Measurements from ENCODE around the gene FCHO2. TPM values are rescaled to one million over a fixed set of nuclear protein-coding genes. Genes with fewer than 3 reads are reported as not detected.

The FCHO2 gene
- total and polyA plus RNA-seq, 2 donors from 2014 or later = 6.5 to 48.1 TPM

GRCh38 chr5:73131711-73132425 is 176.0 kb downstream of the FCHO2 start:
- Histone ChIP-seq H3K9me3 (ENCODE audit: control insufficient read depth in 2 of 3, insufficient read depth in 1 of 3, low read length in 3 of 3) (no peaks in the 10 kb centered on the region), H3K4me3 (ENCODE audit: low read length in 3 of 3) (no peak overlapping the region), H3K4me1 (ENCODE audit: control insufficient read depth in 2 of 3, insufficient read depth in 2 of 3, low read depth in 1 of 3, low read length in 3 of 3) (peaks cover 2 to 31% (median 14%) of the 10 kb centered on the region in 3 donors), H3K36me3 (ENCODE audit: control insufficient read depth in 2 of 3, insufficient read depth in 3 of 3, low read length in 3 of 3) (no peaks in the 10 kb centered on the region), H3K27ac (ENCODE audit: low read depth in 2 of 2, low read length in 2 of 2) (no peak overlapping the region), H3K9ac (ENCODE audit: low read length in 3 of 3) (no peak overlapping the region), H3K27me3 (ENCODE audit: control insufficient read depth, insufficient read depth, low read length) (no peaks in the 10 kb centered on the region)
- FAIRE-seq (no peak), DNase-seq (peak in 1 of 5 donors; percentile 40)
- no peak for TF ChIP-seq CTCF (IDR thresholded peaks at IDR 0.05; ENCODE audit: borderline replicate concordance, extremely low read depth, insufficient read depth)
- intact Hi-C loops (cut with DNase I) = no loop called here

- peak; percentile 11 for FAIRE-seq
Observed at GRCh38 chr5:73132759-73133158, 176.9 kb downstream of the FCHO2 start.

GRCh38 chr5:73135021-73135420 is 179.2 kb downstream of the FCHO2 start:
- intact Hi-C loops (cut with DNase I) = no loop called here
- Histone ChIP-seq H3K4me1 (ENCODE audit: control insufficient read depth in 2 of 3, insufficient read depth in 2 of 3, low read depth in 1 of 3, low read length in 3 of 3) (peaks cover 2 to 46% (median 21%) of the 10 kb centered on the region in 3 donors), H3K9me3 (ENCODE audit: control insufficient read depth in 2 of 3, insufficient read depth in 1 of 3, low read length in 3 of 3) (no peaks in the 10 kb centered on the region), H3K27ac (ENCODE audit: low read depth in 2 of 2, low read length in 2 of 2) (no peak overlapping the region), H3K9ac (ENCODE audit: low read length in 3 of 3) (no peak overlapping the region), H3K36me3 (ENCODE audit: control insufficient read depth in 2 of 3, insufficient read depth in 3 of 3, low read length in 3 of 3) (no peaks in the 10 kb centered on the region), H3K27me3 (ENCODE audit: control insufficient read depth, insufficient read depth, low read length) (no peaks in the 10 kb centered on the region), H3K4me3 (ENCODE audit: low read length in 3 of 3) (no peak overlapping the region)
- no peak for TF ChIP-seq CTCF (IDR thresholded peaks at IDR 0.05; ENCODE audit: borderline replicate concordance, extremely low read depth, insufficient read depth)
- FAIRE-seq = no peak
- no peak for DNase-seq

More at GRCh38 chr5:73132759-73133158, 176.9 kb downstream of the FCHO2 start:
- Histone ChIP-seq H3K9ac (ENCODE audit: low read length in 3 of 3) (no peak overlapping the region), H3K9me3 (ENCODE audit: control insufficient read depth in 2 of 3, insufficient read depth in 1 of 3, low read length in 3 of 3) (no peaks in the 10 kb centered on the region), H3K36me3 (ENCODE audit: control insufficient read depth in 2 of 3, insufficient read depth in 3 of 3, low read length in 3 of 3) (no peaks in the 10 kb centered on the region), H3K27me3 (ENCODE audit: control insufficient read depth, insufficient read depth, low read length) (no peaks in the 10 kb centered on the region), H3K27ac (ENCODE audit: low read depth in 2 of 2, low read length in 2 of 2) (no peak overlapping the region), H3K4me1 (ENCODE audit: control insufficient read depth in 2 of 3, insufficient read depth in 2 of 3, low read depth in 1 of 3, low read length in 3 of 3) (peaks cover 2 to 40% (median 20%) of the 10 kb centered on the region in 3 donors), H3K4me3 (ENCODE audit: low read length in 3 of 3) (no peak overlapping the region)
- no peak for DNase-seq
- intact Hi-C loops (cut with DNase I) = no loop called here
- no peak for TF ChIP-seq CTCF (IDR thresholded peaks at IDR 0.05; ENCODE audit: borderline replicate concordance, extremely low read depth, insufficient read depth)

Measured in kidney (tissue), 14 donors.